Ureter (tissue), 1 donor: ENCODE results near the gene PTPN1. TPM values are rescaled to one million over a fixed set of nuclear protein-coding genes. Genes with fewer than 3 reads are reported as not detected.
"Not testable (repeated sequence)": the region's sequence is repeated elsewhere in the genome, so short reads cannot be mapped to it uniquely, and the experiment has no call there.

ENCODE experiments used
- DNase-seq: peaks from one replicate; pipeline ENCODE4 v3.0.0-alpha.2; 2020; ENCODE audit warnings: low spot score
- total RNA-seq: library from RNA; stranded (reverse); gene quantifications from one replicate; pipeline ENCODE4 v1.2.4, GENCODE V29; 2023
- donor health status: DM: yes; HTN: yes; CAD: no.

Gene PTPN1
- total RNA-seq, 1 donor from 2014 or later: 33.6 TPM

GRCh38 chr20:50532221-50532620, 22.0 kb downstream of the PTPN1 start:
- DNase-seq: no peak

- DNase-seq: no peak
Observed at GRCh38 chr20:50533061-50533460, 22.9 kb downstream of the PTPN1 start.

- no peak for DNase-seq
Observed at GRCh38 chr20:50533464-50533863, 23.3 kb downstream of the PTPN1 start.

- no peak for DNase-seq
Observed at GRCh38 chr20:50534567-50534966, 24.4 kb downstream of the PTPN1 start.

GRCh38 chr20:50535162-50535561, 25.0 kb downstream of the PTPN1 start:
- DNase-seq: no peak

- DNase-seq: no peak
Observed at GRCh38 chr20:50536333-50536732, 26.1 kb downstream of the PTPN1 start.

- no peak for DNase-seq
Observed at GRCh38 chr20:50537546-50538201, 27.5 kb downstream of the PTPN1 start.

GRCh38 chr20:50538276-50538675, 28.1 kb downstream of the PTPN1 start:
- DNase-seq: no peak

- not testable (repeated sequence) for DNase-seq
Observed at GRCh38 chr20:50539798-50540197, 29.6 kb downstream of the PTPN1 start.

GRCh38 chr20:50540620-50541605, 30.7 kb downstream of the PTPN1 start:
- no peak for DNase-seq

- no peak for DNase-seq
Observed at GRCh38 chr20:50541606-50542041, 31.4 kb downstream of the PTPN1 start.

GRCh38 chr20:50543326-50543725, 33.1 kb downstream of the PTPN1 start:
- DNase-seq: no peak

- no peak for DNase-seq
Observed at GRCh38 chr20:50545126-50545525, 34.9 kb downstream of the PTPN1 start.

GRCh38 chr20:50546729-50547314, 36.6 kb downstream of the PTPN1 start:
- no peak for DNase-seq

GRCh38 chr20:50547964-50548363, 37.8 kb downstream of the PTPN1 start:
- no peak for DNase-seq

GRCh38 chr20:50548396-50548795, 38.2 kb downstream of the PTPN1 start:
- DNase-seq: no peak

- DNase-seq: no peak
Observed at GRCh38 chr20:50550531-50550930, 40.3 kb downstream of the PTPN1 start.

GRCh38 chr20:50551288-50551687, 41.1 kb downstream of the PTPN1 start:
- no peak for DNase-seq

GRCh38 chr20:50552979-50553378, 42.8 kb downstream of the PTPN1 start:
- no peak for DNase-seq

- DNase-seq: no peak
Observed at GRCh38 chr20:50554694-50555579, 44.8 kb downstream of the PTPN1 start.

- no peak for DNase-seq
Observed at GRCh38 chr20:50555662-50556061, 45.5 kb downstream of the PTPN1 start.
